NB4 (cell line): ENCODE results near the gene RAB11B.
"Not testable (repeated sequence)": the region's sequence is repeated elsewhere in the genome, so short reads cannot be mapped to it uniquely, and the experiment has no call there.

Experiments used
- DNase-seq: peaks from one replicate; pipeline ENCODE4 v3.0.0; 2010; ENCODE audit warnings: low read depth
- H3K4me3 ChIP-seq: one replicate; pipeline ENCODE4 v1.5.1; 2011; ENCODE audit warnings: mild to moderate bottlenecking, low read depth, low read length, moderate library complexity
- MYC ChIP-seq: IDR thresholded peaks from 2 replicates; pipeline ENCODE4 v1.6.1; 2011; ENCODE audit warnings: low read depth, low read length
- POLR2A ChIP-seq: IDR thresholded peaks from 2 replicates; pipeline ENCODE4 v1.6.1; 2011; ENCODE audit warnings: mild to moderate bottlenecking; ENCODE audit not compliant: insufficient read length; ENCODE audit errors: extremely low read depth
- TF ChIP-seq, protein P1 (sequence below): IDR thresholded peaks from 2 replicates; pipeline ENCODE4 v1.6.1; 2011; ENCODE audit warnings: low read depth, low read length
- TF ChIP-seq, protein P2 (sequence below): IDR thresholded peaks from one replicate; pipeline ENCODE4 v1.5.1; 2012; ENCODE audit warnings: low read depth, low read length

Gene RAB11B

GRCh38 chr19:8370176-8371010 lies 19.8 kb upstream of the RAB11B start:
- no peak for DNase-seq

GRCh38 chr19:8371011-8371804 lies 19.0 kb upstream of the RAB11B start:
- H3K4me3 ChIP-seq, result no peak overlapping the region
- TF ChIP-seq, protein P1, sequence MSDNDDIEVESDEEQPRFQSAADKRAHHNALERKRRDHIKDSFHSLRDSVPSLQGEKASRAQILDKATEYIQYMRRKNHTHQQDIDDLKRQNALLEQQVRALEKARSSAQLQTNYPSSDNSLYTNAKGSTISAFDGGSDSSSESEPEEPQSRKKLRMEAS, result no peak
- TF ChIP-seq MYC, result no peak
- TF ChIP-seq, protein P2, sequence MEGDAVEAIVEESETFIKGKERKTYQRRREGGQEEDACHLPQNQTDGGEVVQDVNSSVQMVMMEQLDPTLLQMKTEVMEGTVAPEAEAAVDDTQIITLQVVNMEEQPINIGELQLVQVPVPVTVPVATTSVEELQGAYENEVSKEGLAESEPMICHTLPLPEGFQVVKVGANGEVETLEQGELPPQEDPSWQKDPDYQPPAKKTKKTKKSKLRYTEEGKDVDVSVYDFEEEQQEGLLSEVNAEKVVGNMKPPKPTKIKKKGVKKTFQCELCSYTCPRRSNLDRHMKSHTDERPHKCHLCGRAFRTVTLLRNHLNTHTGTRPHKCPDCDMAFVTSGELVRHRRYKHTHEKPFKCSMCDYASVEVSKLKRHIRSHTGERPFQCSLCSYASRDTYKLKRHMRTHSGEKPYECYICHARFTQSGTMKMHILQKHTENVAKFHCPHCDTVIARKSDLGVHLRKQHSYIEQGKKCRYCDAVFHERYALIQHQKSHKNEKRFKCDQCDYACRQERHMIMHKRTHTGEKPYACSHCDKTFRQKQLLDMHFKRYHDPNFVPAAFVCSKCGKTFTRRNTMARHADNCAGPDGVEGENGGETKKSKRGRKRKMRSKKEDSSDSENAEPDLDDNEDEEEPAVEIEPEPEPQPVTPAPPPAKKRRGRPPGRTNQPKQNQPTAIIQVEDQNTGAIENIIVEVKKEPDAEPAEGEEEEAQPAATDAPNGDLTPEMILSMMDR, result no peak
- TF ChIP-seq POLR2A, result no peak
- DNase-seq, result no peak

More at GRCh38 chr19:8370176-8371010, 19.8 kb upstream of the RAB11B start:
- H3K4me3 ChIP-seq, result no peak overlapping the region
- TF ChIP-seq POLR2A, result no peak
- TF ChIP-seq, protein P1, result no peak

- TF ChIP-seq POLR2A (no peak), MYC (no peak)
- TF ChIP-seq, protein P2, result no peak
- TF ChIP-seq, protein P1, result no peak
- DNase-seq, result peak; percentile 46
- H3K4me3 ChIP-seq, result no peak overlapping the region
These were observed 16.0 kb upstream of the RAB11B start for GRCh38 chr19:8373867-8374813.

- DNase-seq, H3K4me3 ChIP-seq: not testable (repeated sequence)
These were observed 14.4 kb upstream of the RAB11B start for GRCh38 chr19:8375766-8376165.

DNA sequence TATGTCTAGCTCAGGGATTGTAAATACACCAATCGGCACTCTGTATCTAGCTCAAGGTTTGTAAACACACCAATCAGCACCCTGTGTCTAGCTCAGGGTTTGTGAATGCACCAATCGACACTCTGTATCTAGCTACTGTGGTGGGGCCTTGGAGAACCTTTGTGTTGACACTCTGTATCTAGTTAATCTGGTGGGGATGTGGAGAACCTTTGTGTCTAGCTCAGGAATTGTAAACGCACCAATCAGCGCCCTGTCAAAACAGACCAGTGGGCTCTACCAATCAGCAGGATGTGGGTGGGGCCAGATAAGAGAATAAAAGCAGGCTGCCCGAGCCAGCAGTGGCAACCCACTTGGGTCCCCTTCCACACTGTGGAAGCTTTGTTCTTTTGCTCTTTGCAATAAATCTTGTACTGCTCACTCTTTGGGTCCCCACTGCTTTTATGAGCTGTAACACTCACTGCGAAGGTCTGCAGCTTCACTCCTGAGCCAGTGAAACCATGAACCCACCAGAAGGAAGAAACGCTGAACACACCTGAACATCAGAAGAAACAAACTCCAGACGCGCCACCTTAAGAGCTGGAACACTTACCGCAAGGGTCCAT lies 13.7 kb upstream of the RAB11B start:
- DNase-seq, H3K4me3 ChIP-seq: not testable (repeated sequence)

GRCh38 chr19:8377598-8377997 lies 12.6 kb upstream of the RAB11B start:
- no peak overlapping the region for H3K4me3 ChIP-seq
- no peak for TF ChIP-seq POLR2A
- no peak for TF ChIP-seq MYC
- TF ChIP-seq, protein P1, result no peak
- TF ChIP-seq, protein P2, result no peak
- DNase-seq, result no peak

GRCh38 chr19:8379156-8379891 lies 10.8 kb upstream of the RAB11B start:
- not testable (repeated sequence) for H3K4me3 ChIP-seq

GRCh38 chr19:8384569-8384968 lies 5.6 kb upstream of the RAB11B start:
- peak; percentile 11 for DNase-seq
- not testable (repeated sequence) for H3K4me3 ChIP-seq

More at GRCh38 chr19:8379156-8379891, 10.8 kb upstream of the RAB11B start:
- not testable (repeated sequence) for DNase-seq

DNA sequence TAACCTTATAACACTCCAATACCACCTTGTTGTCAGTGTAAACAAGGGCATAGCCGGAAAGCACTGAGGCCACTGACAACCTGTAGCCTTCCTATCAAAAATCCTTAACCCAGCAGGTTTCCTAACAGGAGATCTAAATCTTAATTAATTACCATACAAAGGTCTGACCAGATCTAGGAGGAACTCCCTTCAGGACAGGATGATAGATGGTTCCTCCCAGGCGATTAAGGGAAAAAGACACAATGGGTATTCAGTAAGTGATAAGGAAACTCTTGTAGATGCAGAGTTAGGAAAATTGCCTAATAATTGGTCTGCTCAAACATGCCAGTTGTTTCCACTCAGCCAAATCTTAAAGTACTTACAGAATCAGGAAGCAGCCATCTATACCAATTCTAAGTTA lies 5.1 kb upstream of the RAB11B start:
- DNase-seq, result peak; percentile 7

GRCh38 chr19:8385566-8385965 lies 4.6 kb upstream of the RAB11B start:
- H3K4me3 ChIP-seq, DNase-seq: not testable (repeated sequence)

More for the DNA sequence above, 5.1 kb upstream of the RAB11B start:
- H3K4me3 ChIP-seq, result not testable (repeated sequence)

DNA sequence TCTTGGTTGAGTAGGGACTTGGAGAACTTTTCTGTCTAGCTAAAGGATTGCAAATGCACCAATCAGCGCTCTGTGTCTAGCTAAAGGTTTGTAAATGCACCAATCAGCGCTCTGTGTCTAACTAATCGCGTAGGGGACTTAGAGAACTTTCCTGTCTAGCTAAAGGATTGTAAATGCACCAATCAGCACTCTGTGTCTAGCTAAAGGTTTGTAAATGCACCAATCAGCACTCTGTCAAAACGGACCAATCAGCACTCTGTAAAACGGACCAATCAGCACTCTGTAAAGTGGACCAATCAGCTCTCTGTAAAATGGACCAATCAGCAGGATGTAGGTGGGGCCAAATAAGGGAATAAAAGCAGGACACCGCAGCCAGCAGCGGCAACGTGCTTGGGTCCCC lies 3.7 kb upstream of the RAB11B start:
- DNase-seq, result peak; percentile 3
- not testable (repeated sequence) for H3K4me3 ChIP-seq
